Measurements from ENCODE around the gene RPS6KA1. TPM values are rescaled to one million over a fixed set of nuclear protein-coding genes. Genes with fewer than 3 reads are reported as not detected.
A peak's percentile ranks its signal among the peaks of the same experiment; 100 is the strongest.

The RPS6KA1 gene
- total and polyA plus RNA-seq, 10 of the 15 experiments (the other 5 are each of a cell fraction or from before 2014, with no cell fraction given): 5.0 to 136 (median 91.5) TPM

DNA sequence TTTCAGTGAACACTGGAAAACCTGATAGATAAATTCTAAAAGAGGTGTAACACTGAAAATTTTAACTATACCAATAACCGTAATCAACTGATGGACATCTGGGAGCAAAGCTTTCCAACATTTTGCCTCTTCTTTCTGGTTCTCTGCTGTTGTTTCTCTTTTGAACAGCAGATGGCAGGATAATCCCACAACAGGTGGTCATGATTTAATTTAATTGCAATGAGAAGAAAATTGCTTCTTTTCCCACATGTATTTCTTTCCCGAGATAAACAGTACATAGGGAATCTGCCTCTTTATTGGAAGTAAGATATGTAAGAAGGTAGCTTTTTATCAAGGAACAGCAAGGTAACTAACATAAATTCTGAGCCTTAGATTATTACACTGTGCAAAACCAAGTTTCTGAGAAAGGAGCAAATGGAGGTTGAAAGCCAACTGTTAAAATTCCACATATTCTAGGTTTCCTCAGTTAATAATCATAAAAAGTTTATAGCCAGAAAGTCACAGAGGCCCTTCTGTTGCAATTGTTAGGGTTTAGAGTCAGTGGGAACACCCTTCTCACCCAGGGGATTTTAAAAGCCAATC lies 72.9 kb downstream of the RPS6KA1 start (continued):
- TF ChIP-seq, protein P1, sequence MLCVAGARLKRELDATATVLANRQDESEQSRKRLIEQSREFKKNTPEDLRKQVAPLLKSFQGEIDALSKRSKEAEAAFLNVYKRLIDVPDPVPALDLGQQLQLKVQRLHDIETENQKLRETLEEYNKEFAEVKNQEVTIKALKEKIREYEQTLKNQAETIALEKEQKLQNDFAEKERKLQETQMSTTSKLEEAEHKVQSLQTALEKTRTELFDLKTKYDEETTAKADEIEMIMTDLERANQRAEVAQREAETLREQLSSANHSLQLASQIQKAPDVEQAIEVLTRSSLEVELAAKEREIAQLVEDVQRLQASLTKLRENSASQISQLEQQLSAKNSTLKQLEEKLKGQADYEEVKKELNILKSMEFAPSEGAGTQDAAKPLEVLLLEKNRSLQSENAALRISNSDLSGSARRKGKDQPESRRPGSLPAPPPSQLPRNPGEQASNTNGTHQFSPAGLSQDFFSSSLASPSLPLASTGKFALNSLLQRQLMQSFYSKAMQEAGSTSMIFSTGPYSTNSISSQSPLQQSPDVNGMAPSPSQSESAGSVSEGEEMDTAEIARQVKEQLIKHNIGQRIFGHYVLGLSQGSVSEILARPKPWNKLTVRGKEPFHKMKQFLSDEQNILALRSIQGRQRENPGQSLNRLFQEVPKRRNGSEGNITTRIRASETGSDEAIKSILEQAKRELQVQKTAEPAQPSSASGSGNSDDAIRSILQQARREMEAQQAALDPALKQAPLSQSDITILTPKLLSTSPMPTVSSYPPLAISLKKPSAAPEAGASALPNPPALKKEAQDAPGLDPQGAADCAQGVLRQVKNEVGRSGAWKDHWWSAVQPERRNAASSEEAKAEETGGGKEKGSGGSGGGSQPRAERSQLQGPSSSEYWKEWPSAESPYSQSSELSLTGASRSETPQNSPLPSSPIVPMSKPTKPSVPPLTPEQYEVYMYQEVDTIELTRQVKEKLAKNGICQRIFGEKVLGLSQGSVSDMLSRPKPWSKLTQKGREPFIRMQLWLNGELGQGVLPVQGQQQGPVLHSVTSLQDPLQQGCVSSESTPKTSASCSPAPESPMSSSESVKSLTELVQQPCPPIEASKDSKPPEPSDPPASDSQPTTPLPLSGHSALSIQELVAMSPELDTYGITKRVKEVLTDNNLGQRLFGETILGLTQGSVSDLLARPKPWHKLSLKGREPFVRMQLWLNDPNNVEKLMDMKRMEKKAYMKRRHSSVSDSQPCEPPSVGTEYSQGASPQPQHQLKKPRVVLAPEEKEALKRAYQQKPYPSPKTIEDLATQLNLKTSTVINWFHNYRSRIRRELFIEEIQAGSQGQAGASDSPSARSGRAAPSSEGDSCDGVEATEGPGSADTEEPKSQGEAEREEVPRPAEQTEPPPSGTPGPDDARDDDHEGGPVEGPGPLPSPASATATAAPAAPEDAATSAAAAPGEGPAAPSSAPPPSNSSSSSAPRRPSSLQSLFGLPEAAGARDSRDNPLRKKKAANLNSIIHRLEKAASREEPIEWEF (IDR thresholded peaks at IDR 0.05; ENCODE audit: insufficient replicate concordance, low read depth, low read length): peak; percentile 30

DNA sequence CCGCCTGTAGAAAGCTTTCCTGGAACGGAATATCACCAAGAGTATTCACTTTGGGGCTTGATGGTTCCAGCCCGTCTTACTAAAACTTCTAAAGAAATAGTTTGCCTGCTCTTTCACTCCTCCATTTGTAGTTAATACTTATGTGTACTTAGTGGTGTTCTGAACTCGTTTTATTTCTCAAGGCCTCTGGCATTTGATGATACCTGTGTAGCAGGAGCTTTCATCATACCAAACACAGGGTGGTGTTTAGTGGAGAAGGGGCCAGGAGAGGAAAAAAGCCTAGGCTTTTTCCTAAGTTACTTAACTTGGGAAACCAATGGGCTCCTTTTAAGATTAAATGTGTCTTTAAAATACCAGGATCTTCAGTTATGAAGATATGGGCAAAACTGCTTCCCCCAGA lies 74.3 kb downstream of the RPS6KA1 start:
- no peaks in the 10 kb centered on the region for H3K36me3 ChIP-seq (ENCODE audit: control insufficient read depth in 2 of 2, insufficient read depth in 2 of 2, low read length in 1 of 2)
- H3K4me3 ChIP-seq: no peak overlapping the region
- no peak overlapping the region for H3K4me2 ChIP-seq (ENCODE audit: control insufficient read depth, insufficient read depth)
- H3K27me3 ChIP-seq (replicated peaks in 1 of 2; ENCODE audit: control insufficient read depth in 2 of 2, insufficient read depth in 2 of 2, low read length in 1 of 2): no peaks in the 10 kb centered on the region
- SMC1A ChIA-PET (ENCODE audit: uncharacterized antibody, unreplicated experiment): interaction anchor here (0.7 to 11.0 kb wide), 24 partner anchors 9 to 295 kb away, joined by 3 to 268 read pairs (median 6); partner anchors contain the start of gene PIGV
- H3K79me2 ChIP-seq (ENCODE audit: control insufficient read depth, insufficient read depth, low read length): no peaks in the 10 kb centered on the region
- no peaks in the 10 kb centered on the region for H4K20me1 ChIP-seq (ENCODE audit: control insufficient read depth, insufficient read depth)
- TF ChIP-seq CHD2 (IDR thresholded peaks at IDR 0.05; ENCODE audit: borderline replicate concordance, low read depth, low read length) (no peak), TCF12 (IDR thresholded peaks at IDR 0.05; ENCODE audit: low read depth, low read length) (no peak), EZH2 (IDR thresholded peaks at IDR 0.05; ENCODE audit: borderline replicate concordance, control insufficient read depth, low read depth, low read length) (no peak)
- TF ChIP-seq, protein P2, sequence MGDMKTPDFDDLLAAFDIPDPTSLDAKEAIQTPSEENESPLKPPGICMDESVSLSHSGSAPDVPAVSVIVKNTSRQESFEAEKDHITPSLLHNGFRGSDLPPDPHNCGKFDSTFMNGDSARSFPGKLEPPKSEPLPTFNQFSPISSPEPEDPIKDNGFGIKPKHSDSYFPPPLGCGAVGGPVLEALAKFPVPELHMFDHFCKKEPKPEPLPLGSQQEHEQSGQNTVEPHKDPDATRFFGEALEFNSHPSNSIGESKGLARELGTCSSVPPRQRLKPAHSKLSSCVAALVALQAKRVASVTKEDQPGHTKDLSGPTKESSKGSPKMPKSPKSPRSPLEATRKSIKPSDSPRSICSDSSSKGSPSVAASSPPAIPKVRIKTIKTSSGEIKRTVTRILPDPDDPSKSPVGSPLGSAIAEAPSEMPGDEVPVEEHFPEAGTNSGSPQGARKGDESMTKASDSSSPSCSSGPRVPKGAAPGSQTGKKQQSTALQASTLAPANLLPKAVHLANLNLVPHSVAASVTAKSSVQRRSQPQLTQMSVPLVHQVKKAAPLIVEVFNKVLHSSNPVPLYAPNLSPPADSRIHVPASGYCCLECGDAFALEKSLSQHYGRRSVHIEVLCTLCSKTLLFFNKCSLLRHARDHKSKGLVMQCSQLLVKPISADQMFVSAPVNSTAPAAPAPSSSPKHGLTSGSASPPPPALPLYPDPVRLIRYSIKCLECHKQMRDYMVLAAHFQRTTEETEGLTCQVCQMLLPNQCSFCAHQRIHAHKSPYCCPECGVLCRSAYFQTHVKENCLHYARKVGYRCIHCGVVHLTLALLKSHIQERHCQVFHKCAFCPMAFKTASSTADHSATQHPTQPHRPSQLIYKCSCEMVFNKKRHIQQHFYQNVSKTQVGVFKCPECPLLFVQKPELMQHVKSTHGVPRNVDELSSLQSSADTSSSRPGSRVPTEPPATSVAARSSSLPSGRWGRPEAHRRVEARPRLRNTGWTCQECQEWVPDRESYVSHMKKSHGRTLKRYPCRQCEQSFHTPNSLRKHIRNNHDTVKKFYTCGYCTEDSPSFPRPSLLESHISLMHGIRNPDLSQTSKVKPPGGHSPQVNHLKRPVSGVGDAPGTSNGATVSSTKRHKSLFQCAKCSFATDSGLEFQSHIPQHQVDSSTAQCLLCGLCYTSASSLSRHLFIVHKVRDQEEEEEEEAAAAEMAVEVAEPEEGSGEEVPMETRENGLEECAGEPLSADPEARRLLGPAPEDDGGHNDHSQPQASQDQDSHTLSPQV (IDR thresholded peaks at IDR 0.05): no peak
- TF ChIP-seq, protein P1 (IDR thresholded peaks at IDR 0.05; ENCODE audit: insufficient replicate concordance, low read depth, low read length): no peak
- no peak overlapping the region for H3K27ac ChIP-seq (ENCODE audit: control insufficient read depth, insufficient read depth)
- H2AFZ ChIP-seq (ENCODE audit: control insufficient read depth, low read depth, low read length): no peak overlapping the region
- ATAC-seq (no peak), FAIRE-seq (no peak), DNase-seq (ENCODE audit: low read depth, low spot score) (no peak)
- CTCF ChIA-PET: interaction anchor here (0.7 to 14.6 kb wide), 14 partner anchors 20 to 251 kb away, joined by 3 to 450 read pairs (median 8); partner anchors contain the start of gene PIGV
- POLR2A ChIA-PET: interaction anchor here (1.0 to 4.5 kb wide), 5 partner anchors 13 to 186 kb away, joined by 3 to 47 read pairs (median 4); partner anchors contain the start of gene PIGV
- intact Hi-C loops (cut with micrococcal nuclease; ENCODE audit: unreplicated experiment): no loop called here
- WGBS (ENCODE audit: insufficient coverage, insufficient replicate concordance, low lambda C conversion rate, missing lambda C conversion rate): 64% methylated on average over 4 of the region's 4 CpGs
- no peak overlapping the region for H3K9ac ChIP-seq (ENCODE audit: control insufficient read depth, insufficient read depth, low read length)
- H3K9me3 ChIP-seq (replicated peaks; ENCODE audit: control insufficient read depth, insufficient read depth, low read length): no peaks in the 10 kb centered on the region
- in situ Hi-C loops (cut with MboI): no loop called here
- RAD21 ChIA-PET (ENCODE audit: unreplicated experiment): interaction anchor here (0.8 to 13.9 kb wide), 9 partner anchors 10 to 230 kb away, joined by 3 to 262 read pairs (median 9); partner anchors contain the start of gene PIGV
- no TSS peak for BruUV-seq (replicated peaks)
- H3K4me1 ChIP-seq (ENCODE audit: control insufficient read depth, insufficient read depth, low read length): peaks cover 10% of the 10 kb centered on the region
